Measurements from ENCODE around the gene ARHGAP45.

The ARHGAP45 gene

DNA sequence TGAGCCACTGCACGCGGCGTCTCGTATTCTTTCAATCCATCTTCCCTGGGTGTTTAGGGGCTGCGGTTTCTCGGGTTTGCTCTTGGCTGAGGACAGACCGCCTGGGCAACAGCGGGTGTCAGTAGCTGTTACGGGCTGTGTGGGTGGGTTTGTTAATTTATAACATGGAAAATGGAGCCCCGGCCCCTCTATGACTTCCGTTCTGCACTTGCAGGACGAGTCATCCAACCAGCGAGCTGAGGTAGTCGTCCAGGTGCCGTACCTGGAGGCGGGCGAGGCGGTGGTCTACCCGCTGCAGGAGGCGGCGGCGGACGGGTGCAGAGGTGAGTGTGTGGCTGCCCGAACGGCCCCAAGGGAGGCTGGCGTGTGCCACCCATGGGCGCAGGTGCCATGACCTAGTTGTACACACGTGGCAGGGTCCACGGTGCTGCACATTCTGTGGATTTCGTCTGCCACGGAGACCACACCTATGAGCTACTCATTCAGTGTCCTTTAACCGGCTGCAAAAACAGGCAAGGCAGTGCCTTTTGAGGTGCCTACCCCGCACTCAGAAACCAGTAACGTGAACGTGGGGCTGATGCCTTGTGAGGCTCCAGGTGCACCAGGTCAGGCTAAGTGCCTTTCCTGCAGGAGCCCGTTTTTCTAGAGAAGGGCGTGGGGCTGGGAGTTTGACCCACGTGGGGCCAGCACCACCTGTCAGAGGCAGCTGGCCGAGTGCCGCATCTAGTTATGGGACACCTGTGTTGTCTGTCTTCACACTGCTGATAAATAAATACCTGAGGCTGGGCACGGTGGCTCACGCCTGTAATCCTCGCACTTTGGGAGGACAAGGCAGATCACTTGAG, 17.3 kb downstream of the ARHGAP45 start:
- Histone ChIP-seq H3K4me3 (no peak overlapping the region), H3K9ac (ENCODE audit: insufficient read length) (no peak overlapping the region), H3K9me3 (ENCODE audit: low read depth, low read length) (no peaks in the 10 kb centered on the region), H3K36me3 (ENCODE audit: insufficient read depth, low read length) (peaks cover 11% of the 10 kb centered on the region; the same call in 1 of the 2 replicates), H3K27ac (no peak overlapping the region)
- TF ChIP-seq POLR2AphosphoS5 (IDR thresholded peaks at IDR 0.05; ENCODE audit: borderline replicate concordance, low read depth, low read length), result no peak
- TF ChIP-seq FOXP2 (optimal IDR thresholded peaks at IDR 0.05; ENCODE audit: control extremely low read depth, extremely low read length, insufficient read depth), result no peak
- TF ChIP-seq EZH2 (IDR thresholded peaks at IDR 0.05), result no peak
- DNase-seq (ENCODE audit: low read depth, low spot score), result no peak

DNA sequence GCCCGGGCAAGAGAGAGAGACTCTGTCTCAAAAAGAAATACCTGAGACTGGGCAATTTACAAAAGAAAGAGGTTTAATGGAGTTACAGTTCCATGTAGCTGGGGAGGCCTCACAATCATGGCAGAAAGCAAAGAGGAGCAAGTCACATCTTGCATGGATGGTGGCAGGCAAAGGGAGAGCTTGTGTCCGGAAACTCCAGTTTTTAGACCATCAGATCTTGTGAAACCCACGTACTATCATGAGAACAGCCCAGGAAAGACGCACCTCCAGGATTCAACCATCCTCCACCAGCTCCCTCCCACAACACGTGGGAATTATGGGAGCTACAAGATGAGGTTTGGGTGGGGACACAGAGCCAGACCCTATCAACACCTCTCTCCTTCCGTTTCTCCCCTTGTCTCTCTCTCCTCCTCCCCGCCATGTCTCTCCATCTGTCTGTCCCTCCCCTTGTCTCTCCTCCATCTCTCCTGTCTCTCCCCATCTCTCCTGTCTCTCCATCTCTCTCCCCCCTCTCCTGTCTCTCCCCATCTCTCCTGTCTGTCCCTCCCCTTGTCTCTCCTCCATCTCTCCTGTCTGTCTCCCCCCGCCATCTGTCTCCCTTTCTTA, 18.2 kb downstream of the ARHGAP45 start:
- Histone ChIP-seq H3K9me3 (ENCODE audit: low read depth, low read length) (no peaks in the 10 kb centered on the region), H3K4me3 (no peak overlapping the region), H3K36me3 (ENCODE audit: insufficient read depth, low read length) (peaks cover 11% of the 10 kb centered on the region; the same call in 1 of the 2 replicates), H3K27ac (no peak overlapping the region), H3K9ac (ENCODE audit: insufficient read length) (no peak overlapping the region)
- TF ChIP-seq FOXP2 (optimal IDR thresholded peaks at IDR 0.05; ENCODE audit: control extremely low read depth, extremely low read length, insufficient read depth) (no peak), POLR2AphosphoS5 (IDR thresholded peaks at IDR 0.05; ENCODE audit: borderline replicate concordance, low read depth, low read length) (no peak), EZH2 (IDR thresholded peaks at IDR 0.05) (no peak)
- DNase-seq (ENCODE audit: low read depth, low spot score), result no peak

DNA sequence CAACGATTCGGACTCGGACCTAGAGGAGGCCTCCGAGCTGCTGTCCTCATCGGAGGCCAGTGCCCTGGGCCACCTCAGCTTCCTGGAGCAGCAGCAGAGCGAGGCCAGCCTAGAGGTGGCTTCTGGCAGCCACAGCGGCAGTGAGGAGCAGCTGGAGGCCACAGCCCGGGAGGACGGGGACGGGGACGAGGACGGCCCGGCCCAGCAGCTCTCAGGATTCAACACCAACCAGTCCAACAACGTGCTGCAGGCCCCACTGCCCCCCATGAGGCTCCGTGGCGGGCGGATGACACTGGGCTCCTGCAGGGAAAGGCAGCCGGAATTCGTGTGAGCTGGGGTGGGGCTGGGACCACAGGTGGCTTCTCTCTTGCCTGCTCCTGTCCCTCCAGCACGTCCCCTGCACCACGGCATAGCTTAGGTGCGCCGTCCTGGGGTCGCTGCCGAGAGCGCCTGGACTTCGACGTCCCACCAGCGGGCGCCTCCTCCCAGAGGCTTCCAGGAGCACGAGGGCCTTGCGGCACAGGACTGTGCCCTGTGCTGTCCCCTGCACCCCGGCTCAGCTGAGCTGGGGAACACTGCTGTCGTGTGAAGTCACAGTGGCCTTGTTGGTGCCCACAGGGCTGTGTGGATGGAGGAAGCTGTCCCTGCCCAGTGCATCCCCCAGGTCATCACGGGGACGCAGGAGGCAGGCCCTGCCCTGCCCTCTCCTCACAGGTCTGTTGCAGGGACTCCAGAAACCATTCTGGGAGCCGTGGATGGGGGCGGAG, 18.9 kb downstream of the ARHGAP45 start:
- DNase-seq (ENCODE audit: low read depth, low spot score), result no peak
- TF ChIP-seq FOXP2 (optimal IDR thresholded peaks at IDR 0.05; ENCODE audit: control extremely low read depth, extremely low read length, insufficient read depth), result no peak
- TF ChIP-seq POLR2AphosphoS5 (IDR thresholded peaks at IDR 0.05; ENCODE audit: borderline replicate concordance, low read depth, low read length), result peak; percentile 60
- TF ChIP-seq EZH2 (IDR thresholded peaks at IDR 0.05), result no peak
- Histone ChIP-seq H3K27ac (no peak overlapping the region), H3K9ac (ENCODE audit: insufficient read length) (no peak overlapping the region), H3K4me3 (no peak overlapping the region), H3K9me3 (ENCODE audit: low read depth, low read length) (no peaks in the 10 kb centered on the region), H3K36me3 (ENCODE audit: insufficient read depth, low read length) (peaks cover 14% of the 10 kb centered on the region; the same call in 1 of the 2 replicates)

DNA sequence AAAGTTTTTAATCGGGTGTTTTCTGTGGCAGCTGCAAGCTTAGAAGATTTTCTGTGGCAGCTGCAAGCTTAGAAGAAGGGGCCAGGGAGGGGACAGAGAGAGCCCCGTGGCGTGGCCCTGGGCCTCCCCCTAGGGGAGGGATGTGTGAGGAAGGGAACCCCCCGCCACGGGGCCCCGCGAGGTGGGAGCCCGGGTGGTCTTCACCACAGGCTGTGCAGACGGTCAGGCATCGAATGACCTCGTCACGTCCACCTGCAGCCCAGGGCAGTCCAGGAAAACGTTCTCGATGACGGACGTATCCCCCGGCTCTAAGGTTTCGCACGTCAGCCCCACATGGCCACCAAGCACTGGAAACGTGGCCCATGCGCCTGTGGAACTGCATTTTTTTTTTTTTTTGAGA, 19.6 kb downstream of the ARHGAP45 start:
- DNase-seq (ENCODE audit: low read depth, low spot score), result no peak
- Histone ChIP-seq H3K36me3 (ENCODE audit: insufficient read depth, low read length) (peaks cover 22% of the 10 kb centered on the region; the same call in 1 of the 2 replicates), H3K9me3 (ENCODE audit: low read depth, low read length) (no peaks in the 10 kb centered on the region), H3K9ac (ENCODE audit: insufficient read length) (no peak overlapping the region), H3K27ac (no peak overlapping the region), H3K4me3 (no peak overlapping the region)
- TF ChIP-seq POLR2AphosphoS5 (IDR thresholded peaks at IDR 0.05; ENCODE audit: borderline replicate concordance, low read depth, low read length), result no peak

DNA sequence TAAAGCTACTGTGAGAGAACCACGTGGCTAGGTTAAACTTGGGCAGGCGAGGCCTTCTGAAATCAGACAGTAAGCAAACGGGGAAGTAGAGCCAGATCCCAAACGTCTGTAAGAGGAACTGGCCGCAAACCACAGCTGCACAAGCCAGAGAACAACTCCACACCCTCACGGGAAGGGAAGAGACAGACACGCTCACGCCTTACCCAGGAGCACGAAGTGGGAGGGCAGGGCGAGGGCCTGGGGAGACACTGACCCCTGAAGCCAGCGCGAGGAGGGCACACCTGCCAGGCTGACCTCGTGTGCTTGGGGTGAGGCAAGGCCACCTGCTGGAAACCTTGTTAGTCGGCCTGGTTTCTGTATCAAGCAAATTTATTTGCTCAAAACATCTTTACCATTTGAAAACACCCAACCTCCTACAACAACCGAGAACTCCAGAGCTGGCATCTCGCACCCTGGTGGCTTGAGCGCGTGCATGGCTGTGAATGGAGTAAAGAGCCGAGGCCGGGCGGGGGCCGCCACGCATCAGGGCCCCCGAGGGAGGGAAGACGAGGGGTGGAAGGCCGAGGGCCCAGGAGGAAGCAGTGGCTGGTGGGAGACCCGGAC, 20.9 kb downstream of the ARHGAP45 start:
- peak overlapping the region; percentile 19; the same call in 1 of the 2 replicates for H3K27ac ChIP-seq
- H3K9ac ChIP-seq (ENCODE audit: insufficient read length), result no peak overlapping the region
- H3K36me3 ChIP-seq (ENCODE audit: insufficient read depth, low read length), result peaks cover 28% of the 10 kb centered on the region; the same call in 1 of the 2 replicates
- DNase-seq (ENCODE audit: low read depth, low spot score), result no peak
- no peaks in the 10 kb centered on the region for H3K9me3 ChIP-seq (ENCODE audit: low read depth, low read length)
- H3K4me3 ChIP-seq, result no peak overlapping the region
- TF ChIP-seq EZH2 (IDR thresholded peaks at IDR 0.05) (no peak), POLR2AphosphoS5 (IDR thresholded peaks at IDR 0.05; ENCODE audit: borderline replicate concordance, low read depth, low read length) (0 out of 2 replicates have a peak, but pooled peaks have one; percentile 21), FOXP2 (optimal IDR thresholded peaks at IDR 0.05; ENCODE audit: control extremely low read depth, extremely low read length, insufficient read depth) (no peak)

DNA sequence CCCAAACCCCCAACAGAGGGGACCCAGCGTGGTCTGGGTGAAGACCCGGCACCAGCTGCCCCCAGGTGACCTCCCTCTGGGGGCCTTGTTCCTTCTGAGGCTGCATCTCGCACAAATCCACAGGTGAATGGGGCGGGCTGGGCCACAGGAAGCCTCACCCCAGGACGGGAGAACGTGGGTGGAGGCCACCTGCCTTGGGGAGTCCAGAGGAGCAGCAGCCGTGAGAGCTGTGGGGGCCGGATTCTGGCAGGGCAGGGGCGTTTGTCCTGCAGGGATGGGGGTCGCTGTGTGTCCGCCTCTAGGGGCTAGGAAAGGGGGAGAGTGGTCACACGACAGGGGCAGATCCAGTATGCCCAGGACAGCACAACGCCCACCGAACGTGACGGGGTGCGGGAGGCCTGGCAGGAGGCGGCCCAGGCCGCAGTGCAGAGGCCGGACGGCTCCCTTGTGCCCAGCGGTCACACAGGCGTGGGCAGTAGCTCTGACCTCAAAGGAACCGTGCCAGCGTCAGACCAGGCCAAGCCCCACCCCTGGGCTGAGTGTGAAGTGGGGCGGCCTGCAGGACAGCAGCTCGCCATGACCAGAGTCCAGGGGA, 21.5 kb downstream of the ARHGAP45 start:
- Histone ChIP-seq H3K27ac (0 out of 2 replicates have a peak overlapping the region, but pooled peaks have one; percentile 13), H3K9me3 (ENCODE audit: low read depth, low read length) (no peaks in the 10 kb centered on the region), H3K36me3 (ENCODE audit: insufficient read depth, low read length) (peaks cover 34% of the 10 kb centered on the region; the same call in 1 of the 2 replicates), H3K4me3 (no peak overlapping the region), H3K9ac (ENCODE audit: insufficient read length) (no peak overlapping the region)
- DNase-seq (ENCODE audit: low read depth, low spot score), result no peak
- TF ChIP-seq EZH2 (IDR thresholded peaks at IDR 0.05) (no peak), FOXP2 (optimal IDR thresholded peaks at IDR 0.05; ENCODE audit: control extremely low read depth, extremely low read length, insufficient read depth) (no peak), POLR2AphosphoS5 (IDR thresholded peaks at IDR 0.05; ENCODE audit: borderline replicate concordance, low read depth, low read length) (no peak)

DNA sequence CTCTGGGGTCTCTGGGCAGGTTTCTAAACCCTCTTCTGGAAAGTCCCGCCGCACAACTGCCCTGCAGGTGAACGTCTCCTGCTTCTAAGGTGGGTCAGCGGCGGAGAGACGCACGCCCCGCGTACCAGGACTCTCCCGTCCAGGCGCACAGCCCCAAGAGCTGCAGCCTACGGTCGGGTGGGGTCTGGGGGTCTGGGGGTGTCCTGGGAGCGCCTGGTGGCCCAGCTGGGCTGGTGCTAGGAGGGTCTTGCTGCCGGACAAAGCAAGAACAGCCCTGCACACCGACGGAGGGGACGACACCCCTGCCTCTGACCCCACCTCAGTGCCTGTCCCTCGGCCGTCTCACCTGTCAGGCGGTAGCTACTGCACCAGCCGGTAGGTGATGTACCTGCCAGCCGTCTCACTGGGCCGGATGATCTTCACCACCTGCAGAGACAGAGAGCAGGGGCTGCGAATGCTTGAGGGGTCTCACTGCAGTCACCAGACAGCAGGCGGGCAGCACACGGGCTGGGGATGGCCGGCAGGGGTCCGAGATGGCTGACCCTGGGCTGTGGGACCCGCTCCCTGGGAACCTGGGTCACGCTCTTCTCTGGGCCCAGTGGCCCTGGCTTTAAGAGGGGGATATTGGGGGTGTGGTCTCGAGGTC, 22.3 kb downstream of the ARHGAP45 start:
- peaks cover 34% of the 10 kb centered on the region; the same call in 1 of the 2 replicates for H3K36me3 ChIP-seq (ENCODE audit: insufficient read depth, low read length)

More for the DNA sequence above, 22.3 kb downstream of the ARHGAP45 start:
- no peak for DNase-seq (ENCODE audit: low read depth, low spot score)
- Histone ChIP-seq H3K27ac (no peak overlapping the region), H3K9ac (ENCODE audit: insufficient read length) (no peak overlapping the region), H3K4me3 (no peak overlapping the region), H3K9me3 (ENCODE audit: low read depth, low read length) (no peaks in the 10 kb centered on the region)
- no peak for TF ChIP-seq FOXP2 (optimal IDR thresholded peaks at IDR 0.05; ENCODE audit: control extremely low read depth, extremely low read length, insufficient read depth)
- TF ChIP-seq POLR2AphosphoS5 (IDR thresholded peaks at IDR 0.05; ENCODE audit: borderline replicate concordance, low read depth, low read length), result 0 out of 2 replicates have a peak, but pooled peaks have one; percentile 10
- no peak for TF ChIP-seq EZH2 (IDR thresholded peaks at IDR 0.05)
